ENCODE measurements around the gene SUSD2. TPM values are rescaled to one million over a fixed set of nuclear protein-coding genes. Genes with fewer than 3 reads are reported as not detected.

The SUSD2 gene
- total and polyA plus RNA-seq, 2 of the 8 experiments (the other 6 are each of a cell fraction or from before 2014, with no cell fraction given) = 2.0 to 4.8 TPM

GRCh38 chr22:24164243-24164642, 17.0 kb upstream of the SUSD2 start:
- Histone ChIP-seq H3K23ac (ENCODE audit: insufficient read length) (no peak overlapping the region), H2BK20ac (ENCODE audit: low read length) (no peak overlapping the region), H2BK12ac (ENCODE audit: low read depth, low read length) (no peak overlapping the region), H2BK120ac (replicated peaks; ENCODE audit: low read depth, low read length) (no peak overlapping the region), H4K5ac (ENCODE audit: insufficient read length, low read depth, low read length) (no peak overlapping the region), H3K9me3 (ENCODE audit: insufficient read depth in 2 of 2, low read depth in 1 of 2, low read length in 1 of 2) (no peaks in the 10 kb centered on the region), H2BK5ac (ENCODE audit: low read depth, low read length) (no peak overlapping the region; the same call in 1 of the 2 replicates), H2BK15ac (ENCODE audit: low read length) (no peak overlapping the region), H4K8ac (ENCODE audit: extremely low read depth, insufficient read depth, low read length) (no peak overlapping the region), H3K23me2 (ENCODE audit: low read depth, low read length) (no peaks in the 10 kb centered on the region), H3K27ac (ENCODE audit: low read depth, low read length) (no peak overlapping the region), H3K9ac (replicated peaks in 1 of 4; ENCODE audit: extremely low read depth in 1 of 4, low read depth in 3 of 4, low read length in 3 of 4) (no peak overlapping the region), H3K4me1 (replicated peaks in 1 of 4; ENCODE audit: control insufficient read depth in 3 of 4, insufficient read depth in 4 of 4, low read length in 3 of 4) (peaks cover 0 to 3% (median 1%) of the 10 kb centered on the region in 4 experiments; a peak in 1 of 7 replicates), H2AFZ (ENCODE audit: low read length) (no peak overlapping the region), H3K14ac (ENCODE audit: insufficient read length) (no peak overlapping the region), H3K79me1 (ENCODE audit: low read depth, low read length) (no peaks in the 10 kb centered on the region), H3K56ac (replicated peaks; ENCODE audit: insufficient read length, low read depth, low read length) (no peak overlapping the region), H4K20me1 (replicated peaks in 1 of 2; ENCODE audit: control insufficient read depth in 1 of 2, insufficient read depth in 2 of 2, low read length in 2 of 2) (peaks cover 0 to 4% of the 10 kb centered on the region in 2 experiments), H3K27me3 (replicated peaks in 1 of 4; ENCODE audit: control insufficient read depth in 3 of 4, extremely low read depth in 1 of 4, insufficient read depth in 3 of 4, low read length in 3 of 4) (no peaks in the 10 kb centered on the region), H3K4ac (replicated peaks; ENCODE audit: insufficient read length, low read depth, low read length) (no peak overlapping the region), H4K91ac (replicated peaks; ENCODE audit: insufficient read length, low read length) (no peak overlapping the region), H2AK5ac (ENCODE audit: low read depth, low read length) (no peak overlapping the region), H3K79me2 (ENCODE audit: control insufficient read depth in 1 of 2, insufficient read depth in 2 of 2, low read length in 2 of 2) (no peaks in the 10 kb centered on the region), H3K4me2 (ENCODE audit: insufficient read depth in 1 of 2, low read depth in 2 of 2, low read length in 2 of 2) (no peak overlapping the region), H3K4me3 (ENCODE audit: extremely low read depth in 1 of 4, insufficient read depth in 2 of 4, low read depth in 3 of 4, low read length in 4 of 4) (no peak overlapping the region), H3K36me3 (ENCODE audit: control insufficient read depth in 2 of 4, insufficient read depth in 4 of 4, low read length in 3 of 4) (peaks cover 0 to 5% (median 2%) of the 10 kb centered on the region in 4 experiments; a peak in 1 of 8 replicates), H3K18ac (ENCODE audit: extremely low read depth, low read length) (no peak overlapping the region)
- TF ChIP-seq, protein P1, sequence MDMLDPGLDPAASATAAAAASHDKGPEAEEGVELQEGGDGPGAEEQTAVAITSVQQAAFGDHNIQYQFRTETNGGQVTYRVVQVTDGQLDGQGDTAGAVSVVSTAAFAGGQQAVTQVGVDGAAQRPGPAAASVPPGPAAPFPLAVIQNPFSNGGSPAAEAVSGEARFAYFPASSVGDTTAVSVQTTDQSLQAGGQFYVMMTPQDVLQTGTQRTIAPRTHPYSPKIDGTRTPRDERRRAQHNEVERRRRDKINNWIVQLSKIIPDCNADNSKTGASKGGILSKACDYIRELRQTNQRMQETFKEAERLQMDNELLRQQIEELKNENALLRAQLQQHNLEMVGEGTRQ (IDR thresholded peaks at IDR 0.05; ENCODE audit: low read length) = no peak
- TF ChIP-seq EP300 (IDR thresholded peaks at IDR 0.05; ENCODE audit: borderline replicate concordance in 1 of 2, low read depth in 2 of 2, low read length in 2 of 2) (no peak), NANOG (IDR thresholded peaks at IDR 0.05; ENCODE audit: insufficient read depth, low read depth, low read length, poor library complexity, severe bottlenecking) (no peak), KDM4A (IDR thresholded peaks at IDR 0.05; ENCODE audit: low read depth, low read length, severe bottlenecking) (no peak)
- FAIRE-seq (no peak), DNase-seq (ENCODE audit: low read depth in 1 of 2, low spot score in 2 of 2) (no peak)
- POLR2A ChIA-PET (ENCODE audit: partially characterized antibody) = no interaction called here
- CTCF ChIA-PET (ENCODE audit: partially characterized antibody) = interaction anchor here (0.6 to 19.1 kb wide), 7 partner anchors 7 to 52 kb away, joined by 3 to 301 read pairs (median 5); no protein-coding TSS in a partner anchor
- WGBS, 2 experiments (ENCODE audit: extremely low coverage in 1 of 2, insufficient coverage in 1 of 2, insufficient read length in 1 of 2, insufficient replicate concordance in 2 of 2, low coverage in 1 of 2, low lambda C conversion rate in 2 of 2, missing lambda C conversion rate in 1 of 2) = 86% methylated on average over 10 of the region's 10 CpGs; no CpG with 5 or more reads in 1 of the 2 experiments
